ENCODE measurements around the gene DOCK2. TPM values are rescaled to one million over a fixed set of nuclear protein-coding genes. Genes with fewer than 3 reads are reported as not detected.

The DOCK2 gene
- total and polyA plus RNA-seq, 2 of the 8 experiments (the other 6 are each of a cell fraction or from before 2014, with no cell fraction given): 3.9 to 5.7 TPM

DNA sequence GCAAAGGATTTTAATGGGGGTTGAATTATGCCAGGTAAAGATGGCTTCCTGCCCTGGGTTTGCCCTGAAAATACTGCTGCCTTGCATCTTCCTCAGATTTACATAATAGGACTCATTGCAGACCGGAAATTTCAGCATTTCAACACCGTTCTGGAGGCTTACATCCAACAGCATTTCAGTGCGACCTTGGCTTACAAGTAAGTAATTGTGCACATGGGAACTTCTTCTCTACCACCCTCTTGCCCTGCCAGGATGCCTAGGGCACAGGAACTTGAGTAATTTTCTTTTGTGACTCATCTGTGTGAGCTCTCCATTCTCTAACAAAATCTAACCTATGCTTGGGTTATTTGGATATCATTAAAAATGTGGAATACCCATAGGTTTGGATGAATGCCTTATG lies 80.2 kb downstream of the DOCK2 start:
- H3K14ac ChIP-seq (ENCODE audit: insufficient read length): no peak overlapping the region
- no peak overlapping the region for H3K27ac ChIP-seq (ENCODE audit: low read depth, low read length)
- H2BK5ac ChIP-seq (ENCODE audit: low read depth, low read length): no peak overlapping the region
- FAIRE-seq: no peak
- no peak overlapping the region for H2AK5ac ChIP-seq (ENCODE audit: low read depth, low read length)
- no peak overlapping the region for H2BK120ac ChIP-seq (replicated peaks; ENCODE audit: low read depth, low read length)
- no peak for DNase-seq (ENCODE audit: low read depth in 1 of 2, low spot score in 2 of 2)
- no peak overlapping the region for H4K91ac ChIP-seq (replicated peaks; ENCODE audit: insufficient read length, low read length)
- H3K79me2 ChIP-seq (ENCODE audit: control insufficient read depth in 1 of 2, insufficient read depth in 2 of 2, low read length in 2 of 2): no peaks in the 10 kb centered on the region
- H3K36me3 ChIP-seq (ENCODE audit: control insufficient read depth in 2 of 4, insufficient read depth in 4 of 4, low read length in 3 of 4): no peaks in the 10 kb centered on the region
- H3K56ac ChIP-seq (replicated peaks; ENCODE audit: insufficient read length, low read depth, low read length): no peak overlapping the region
- no peaks in the 10 kb centered on the region; a peak in 1 of 4 replicates for H3K9me3 ChIP-seq (ENCODE audit: insufficient read depth in 2 of 2, low read depth in 1 of 2, low read length in 1 of 2)
- H4K20me1 ChIP-seq (replicated peaks in 1 of 2; ENCODE audit: control insufficient read depth in 1 of 2, insufficient read depth in 2 of 2, low read length in 2 of 2): no peaks in the 10 kb centered on the region
- no peak overlapping the region for H3K4me2 ChIP-seq (ENCODE audit: insufficient read depth in 1 of 2, low read depth in 2 of 2, low read length in 2 of 2)
- 91% methylated on average over 3 of the region's 3 CpGs; no CpG with 5 or more reads in 1 of the 2 experiments for WGBS, 2 experiments (ENCODE audit: extremely low coverage in 1 of 2, insufficient coverage in 1 of 2, insufficient read length in 1 of 2, insufficient replicate concordance in 2 of 2, low coverage in 1 of 2, low lambda C conversion rate in 2 of 2, missing lambda C conversion rate in 1 of 2)
- H4K5ac ChIP-seq (ENCODE audit: insufficient read length, low read depth, low read length): no peak overlapping the region
- ChIA-PET POLR2A (ENCODE audit: partially characterized antibody) (no interaction called here), CTCF (ENCODE audit: partially characterized antibody) (interaction anchor here (1.4 to 2.2 kb wide), 2 partner anchors 15 to 354 kb away, joined by 3 to 6 read pairs; no protein-coding TSS in a partner anchor)
- H2BK15ac ChIP-seq (ENCODE audit: low read length): no peak overlapping the region
- no peak overlapping the region for H3K23ac ChIP-seq (ENCODE audit: insufficient read length)
- no peak overlapping the region for H2BK12ac ChIP-seq (ENCODE audit: low read depth, low read length)
- H3K9ac ChIP-seq (replicated peaks in 1 of 4; ENCODE audit: extremely low read depth in 1 of 4, low read depth in 3 of 4, low read length in 3 of 4): no peak overlapping the region
- no peaks in the 10 kb centered on the region for H3K79me1 ChIP-seq (ENCODE audit: low read depth, low read length)
- no peaks in the 10 kb centered on the region for H3K27me3 ChIP-seq (replicated peaks in 1 of 4; ENCODE audit: control insufficient read depth in 3 of 4, extremely low read depth in 1 of 4, insufficient read depth in 3 of 4, low read length in 3 of 4)
- no peak overlapping the region for H3K18ac ChIP-seq (ENCODE audit: extremely low read depth, low read length)
- no peaks in the 10 kb centered on the region for H3K23me2 ChIP-seq (ENCODE audit: low read depth, low read length)
- H4K8ac ChIP-seq (ENCODE audit: extremely low read depth, insufficient read depth, low read length): no peak overlapping the region
- H3K4me3 ChIP-seq (ENCODE audit: extremely low read depth in 1 of 4, insufficient read depth in 2 of 4, low read depth in 3 of 4, low read length in 4 of 4): no peak overlapping the region
- no peak overlapping the region for H3K4ac ChIP-seq (replicated peaks; ENCODE audit: insufficient read length, low read depth, low read length)
- no peaks in the 10 kb centered on the region for H3K4me1 ChIP-seq (replicated peaks in 1 of 4; ENCODE audit: control insufficient read depth in 3 of 4, insufficient read depth in 4 of 4, low read length in 3 of 4)
- H2AFZ ChIP-seq (ENCODE audit: low read length): no peak overlapping the region
- no peak overlapping the region for H2BK20ac ChIP-seq (ENCODE audit: low read length)
- TF ChIP-seq SP2 (IDR thresholded peaks at IDR 0.05; ENCODE audit: low read length) (no peak), RNF2 (IDR thresholded peaks at IDR 0.05; ENCODE audit: borderline replicate concordance, low read depth, low read length, missing control alignments, poor library complexity, severe bottlenecking) (no peak), YY1 (IDR thresholded peaks at IDR 0.05; ENCODE audit: low read depth, low read length) (no peak), SIRT6 (IDR thresholded peaks at IDR 0.05; ENCODE audit: low read length) (no peak), CEBPB (IDR thresholded peaks at IDR 0.05; ENCODE audit: low read depth, low read length) (no peak), TBP (IDR thresholded peaks at IDR 0.05; ENCODE audit: low read depth, low read length) (no peak), RBBP5 (IDR thresholded peaks at IDR 0.05; ENCODE audit: borderline replicate concordance, low read depth, low read length) (no peak), MAFK (IDR thresholded peaks at IDR 0.05; ENCODE audit: low read depth, low read length) (no peak), EZH2 (IDR thresholded peaks at IDR 0.05; ENCODE audit: low read depth, low read length, severe bottlenecking) (no peak), JUN (IDR thresholded peaks at IDR 0.05; ENCODE audit: low read depth, low read length) (no peak), RAD21 (IDR thresholded peaks at IDR 0.05 in 1 of 2, conservative IDR thresholded peaks at IDR 0.05 in 1 of 2; ENCODE audit: low read depth in 2 of 2, low read length in 2 of 2) (no peak), JUND (IDR thresholded peaks at IDR 0.05; ENCODE audit: low read length) (no peak)
- TF ChIP-seq, protein P1, sequence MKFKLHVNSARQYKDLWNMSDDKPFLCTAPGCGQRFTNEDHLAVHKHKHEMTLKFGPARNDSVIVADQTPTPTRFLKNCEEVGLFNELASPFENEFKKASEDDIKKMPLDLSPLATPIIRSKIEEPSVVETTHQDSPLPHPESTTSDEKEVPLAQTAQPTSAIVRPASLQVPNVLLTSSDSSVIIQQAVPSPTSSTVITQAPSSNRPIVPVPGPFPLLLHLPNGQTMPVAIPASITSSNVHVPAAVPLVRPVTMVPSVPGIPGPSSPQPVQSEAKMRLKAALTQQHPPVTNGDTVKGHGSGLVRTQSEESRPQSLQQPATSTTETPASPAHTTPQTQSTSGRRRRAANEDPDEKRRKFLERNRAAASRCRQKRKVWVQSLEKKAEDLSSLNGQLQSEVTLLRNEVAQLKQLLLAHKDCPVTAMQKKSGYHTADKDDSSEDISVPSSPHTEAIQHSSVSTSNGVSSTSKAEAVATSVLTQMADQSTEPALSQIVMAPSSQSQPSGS (IDR thresholded peaks at IDR 0.05; ENCODE audit: low read length): no peak
